GM12878 (cell line): ENCODE results near the gene MYO18B. TPM values are rescaled to one million over a fixed set of nuclear protein-coding genes. Genes with fewer than 3 reads are reported as not detected.

Source experiments
- ATAC-seq: fragments of 200-7000 bp; cut with Tn5 transposase; 3 replicates; pipeline ENCODE4 v1.9.1; 2020; ENCODE audit warnings: mild to moderate bottlenecking, moderate library complexity
- BruUV-seq: library from RNA; stranded (reverse); fragments of 400-500 nt; replicated peaks from 2 replicates; lab custom pipeline; 2021; lab: Mats Ljungman, UMichigan
- CTCF ChIA-PET: fragments of 300-600 bp; sonication (Branson Sonifier 250); formaldehyde crosslinking; extraction: SDS; loops from one replicate; lab custom pipeline; 2021; ENCODE audit warnings: inconsistent platforms; lab: Yijun Ruan, JAX
- POLR2A ChIA-PET: fragments of 350-600 bp; formaldehyde crosslinking; extraction: SDS; loops from one replicate; lab custom pipeline; 2021; ENCODE audit warnings: inconsistent platforms; lab: Charles Lee
- RAD21 ChIA-PET: fragments of 300-600 bp; sonication (Branson Sonifier 250); formaldehyde crosslinking; loops from one replicate; lab custom pipeline; 2023; ENCODE audit warnings: antibody characterized with exemption; ENCODE audit not compliant: unreplicated experiment; lab: Charles Lee
- SMC1A ChIA-PET: fragments of 300-600 bp; sonication (Branson Sonifier 250); formaldehyde crosslinking; loops from one replicate; lab custom pipeline; 2023; ENCODE audit not compliant: unreplicated experiment, uncharacterized antibody; lab: Charles Lee
- DNase-seq: peaks from one replicate; pipeline ENCODE4 v3.0.0-alpha.2; 2011; ENCODE audit warnings: low read depth, low spot score
- FAIRE-seq: peaks from 3 replicates; lab custom pipeline; 2011; peaks lifted over from hg19 to GRCh38; lab: Jason Lieb, UNC
- H2AFZ ChIP-seq: 2 replicates; pipeline ENCODE4 v1.6.0; 2011; ENCODE audit warnings: low read depth, low read length, control low read depth; ENCODE audit not compliant: control insufficient read depth
- H3K27ac ChIP-seq: 2 replicates; pipeline ENCODE4 v1.5.1; 2011; ENCODE audit warnings: control low read depth; ENCODE audit not compliant: control insufficient read depth, insufficient read depth
- H3K27me3 ChIP-seq, 2 experiments: replicated peaks in 1 of 2; 2 replicates each; pipeline versions ENCODE4 v1.6.0 to v1.6.1; 2011; ENCODE audit warnings: low read length in 1 of 2; ENCODE audit not compliant: control insufficient read depth in 2 of 2, insufficient read depth in 2 of 2
- H3K36me3 ChIP-seq, 2 experiments: 2 replicates each; pipeline ENCODE4 v1.5.1; 2011; ENCODE audit warnings: low read length in 1 of 2; ENCODE audit not compliant: control insufficient read depth in 2 of 2, insufficient read depth in 2 of 2
- H3K4me1 ChIP-seq: 2 replicates; pipeline ENCODE4 v1.6.1; 2011; ENCODE audit warnings: mild to moderate bottlenecking, low read length, moderate library complexity, mixed read lengths; ENCODE audit not compliant: control insufficient read depth, insufficient read depth
- H3K4me2 ChIP-seq: 2 replicates; pipeline ENCODE4 v1.6.0; 2011; ENCODE audit warnings: control low read depth; ENCODE audit not compliant: control insufficient read depth, insufficient read depth
- H3K4me3 ChIP-seq: fragments of 200-600 bp; sonication (generic); 2 replicates; pipeline ENCODE4 v1.5.1; 2016
- H3K79me2 ChIP-seq: 2 replicates; pipeline ENCODE4 v1.6.0; 2011; ENCODE audit warnings: low read length; ENCODE audit not compliant: control insufficient read depth, insufficient read depth
- H3K9ac ChIP-seq: 2 replicates; pipeline ENCODE4 v1.8.0; 2011; ENCODE audit warnings: low read length, control low read depth, mixed read lengths; ENCODE audit not compliant: control insufficient read depth, insufficient read depth
- H3K9me3 ChIP-seq: replicated peaks from 3 replicates; pipeline ENCODE4 v1.5.1; 2011; ENCODE audit warnings: mild to moderate bottlenecking, low read length; ENCODE audit not compliant: control insufficient read depth, insufficient read depth
- H4K20me1 ChIP-seq: 2 replicates; pipeline ENCODE4 v1.6.0; 2011; ENCODE audit not compliant: control insufficient read depth, insufficient read depth
- BACH1 ChIP-seq: fragments of 450-650 bp; IDR thresholded peaks from 2 replicates; pipeline ENCODE4 v1.6.1; 2017; ENCODE audit warnings: mild to moderate bottlenecking, borderline replicate concordance
- CBX3 ChIP-seq: fragments of 200-600 bp; sonication (generic); IDR thresholded peaks from 2 replicates; pipeline ENCODE4 v1.6.1; 2016; ENCODE audit warnings: low read depth, borderline replicate concordance
- EP300 ChIP-seq, 2 experiments: fragments of 150-350 bp in 1 of 2; IDR thresholded peaks; 2 replicates each; pipeline ENCODE4 v1.6.1; 2011 to 2012; ENCODE audit warnings: low read depth in 2 of 2, low read length in 2 of 2, borderline replicate concordance in 1 of 2, improper control_type of control experiment in 1 of 2, inconsistent platforms in 1 of 2; ENCODE audit not compliant: control insufficient read depth in 1 of 2
- IKZF1 ChIP-seq: fragments of 450-650 bp; conservative IDR thresholded peaks from 2 replicates; pipeline ENCODE4 v1.6.1; 2017; ENCODE audit warnings: antibody characterized with exemption, mild to moderate bottlenecking
- IRF4 ChIP-seq: IDR thresholded peaks from 2 replicates; pipeline ENCODE4 v1.6.1; 2011; ENCODE audit warnings: low read depth, low read length
- KDM1A ChIP-seq: fragments of 200-600 bp; sonication (generic); IDR thresholded peaks from 2 replicates; pipeline ENCODE4 v1.6.1; 2016; ENCODE audit warnings: borderline replicate concordance
- NFYB ChIP-seq: IDR thresholded peaks from 2 replicates; pipeline ENCODE4 v1.6.1; 2011; ENCODE audit warnings: low read depth, mild to moderate bottlenecking, low read length, improper control_type of control experiment, moderate library complexity; ENCODE audit not compliant: insufficient read depth
- RBBP5 ChIP-seq: fragments of 200-600 bp; sonication (generic); conservative IDR thresholded peaks from 2 replicates; pipeline ENCODE4 v1.6.1; 2016
- RELA ChIP-seq: fragments of 450-650 bp; IDR thresholded peaks from 2 replicates; pipeline ENCODE4 v1.8.0; 2014; ENCODE audit warnings: borderline replicate concordance; ENCODE audit not compliant: partially characterized antibody
- SIN3A ChIP-seq: IDR thresholded peaks from 2 replicates; pipeline ENCODE4 v1.6.1; 2012; ENCODE audit warnings: low read depth, low read length, improper control_type of control experiment
- SIX5 ChIP-seq: IDR thresholded peaks from 2 replicates; pipeline ENCODE4 v1.6.1; 2011; ENCODE audit warnings: mild to moderate bottlenecking, low read depth, low read length, moderate library complexity; ENCODE audit not compliant: severe bottlenecking
- SP1 ChIP-seq: IDR thresholded peaks from one replicate; pipeline ENCODE4 v1.6.1; 2011; ENCODE audit warnings: low read depth, low read length
- SREBF1 ChIP-seq: IDR thresholded peaks from 2 replicates; pipeline ENCODE4 v1.6.1; 2012; ENCODE audit warnings: mild to moderate bottlenecking, low read length
- ZBED1 ChIP-seq: IDR thresholded peaks from 2 replicates; pipeline ENCODE4 v1.6.1; 2016; ENCODE audit warnings: borderline replicate concordance
- WGBS: methylation state at CpG from one replicate; pipeline ENCODE4 v1.1.6; 2016; ENCODE audit warnings: low lambda C conversion rate; ENCODE audit not compliant: insufficient replicate concordance, insufficient coverage; ENCODE audit errors: missing lambda C conversion rate; 5-methylcytosine and 5-hydroxymethylcytosine counted together
- in situ Hi-C: fragments of 300-500 bp; cut with MboI; formaldehyde crosslinking; loops from 9 replicates; pipeline ENCODE4 v1.14.3; 2018; ENCODE audit warnings: mixed read lengths
- intact Hi-C: fragments of 100-400 bp; cut with micrococcal nuclease; formaldehyde crosslinking; loops from one replicate; pipeline ENCODE4 v1.14.2; 2022; ENCODE audit not compliant: unreplicated experiment
- polyA plus RNA-seq, 11 experiments: library from polyadenylated mRNA; depleted of rRNA in 4 of 11; unstranded in 6 of 11; stranded (reverse) in 5 of 11; fragments of >200 nt; fragmentation: Nextera tagmentation in 4 of 11; fragmentation: Illumina TruSeq in 1 of 11; extraction: Ambion mirVana in 4 of 11; extraction: Trizol in 1 of 11; gene quantifications; 1 replicate in 1 of 11; 2 replicates in 10 of 11; pipeline versions ENCODE4 v1.2.1 to v1.2.3, GENCODE V29; 2011 to 2016; ENCODE audit warnings: inconsistent platforms in 2 of 11, missing spikeins in 2 of 11, low read depth in 1 of 11
- total RNA-seq, 4 experiments: library from RNA; depleted of rRNA in 3 of 4; stranded (reverse); fragments of >200 nt in 3 of 4; fragmentation: Illumina TruSeq in 1 of 4; extraction: Trizol in 1 of 4; gene quantifications; 2 replicates each; pipeline versions ENCODE4 v1.2.1 to v1.2.3, GENCODE V29; 2013 to 2021
- TF ChIP-seq, protein P1 (sequence below): fragments of 450-650 bp; IDR thresholded peaks from 2 replicates; pipeline ENCODE4 v1.6.1; 2014; ENCODE audit warnings: mild to moderate bottlenecking
- TF ChIP-seq, protein P2 (sequence below): fragments of 450-650 bp; IDR thresholded peaks from 2 replicates; pipeline ENCODE4 v1.6.1; 2017; ENCODE audit warnings: low read depth, mild to moderate bottlenecking, moderate library complexity
- TF ChIP-seq, protein P3 (sequence below): IDR thresholded peaks from 2 replicates; pipeline ENCODE4 v1.6.1; 2012; ENCODE audit warnings: mild to moderate bottlenecking, low read depth, low read length

The MYO18B gene
- total and polyA plus RNA-seq, 10 of the 15 experiments (the other 5 are each of a cell fraction or from before 2014, with no cell fraction given): 0.05 to 2.1 (median 0.51) TPM; not detected in 1

DNA sequence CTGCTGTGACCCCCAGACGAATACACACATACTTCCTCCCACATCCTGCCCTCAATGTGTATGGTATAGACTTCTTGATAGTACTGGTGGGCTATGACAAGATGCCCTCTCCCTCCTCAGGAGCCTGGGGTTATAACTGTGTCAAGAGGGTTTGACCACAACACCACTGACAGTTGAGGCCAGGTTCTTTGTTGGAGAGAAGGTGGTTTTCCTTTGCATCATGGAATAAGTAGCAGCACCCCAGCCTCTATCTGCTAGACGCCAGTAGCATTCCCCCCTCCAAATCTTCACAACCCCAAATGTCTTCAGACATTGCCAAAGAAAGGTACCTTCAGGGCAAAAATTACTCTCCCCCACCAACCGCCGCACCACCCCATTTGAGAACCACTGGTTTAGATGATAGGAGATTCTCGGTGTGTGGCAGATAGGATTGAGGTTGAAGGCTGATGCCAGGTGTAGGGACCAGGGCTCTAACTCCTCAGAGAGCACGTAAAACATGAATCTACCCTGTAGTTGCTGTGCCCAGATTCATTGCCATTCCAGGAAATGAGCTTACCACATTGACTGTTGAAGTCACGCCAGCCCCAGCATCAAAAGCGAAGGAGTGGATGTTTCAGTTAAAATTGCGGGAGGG, 5.5 kb upstream of the MYO18B start:
- H3K9me3 ChIP-seq: no peaks in the 10 kb centered on the region
- ChIA-PET SMC1A (interaction anchor here (1.3 kb wide), 1 partner anchor 9 kb away, joined by 4 read pairs; no protein-coding TSS in a partner anchor), RAD21 (interaction anchor here (1.3 kb wide), 1 partner anchor 14 kb away, joined by 3 read pairs; no protein-coding TSS in a partner anchor), CTCF (no interaction called here), POLR2A (no interaction called here)
- no peak for TF ChIP-seq IRF4
- no peak for TF ChIP-seq ZBED1
- no peak for TF ChIP-seq BACH1
- no peak for TF ChIP-seq SIX5
- no peak for TF ChIP-seq SIN3A
- no peak for TF ChIP-seq RELA
- TF ChIP-seq, protein P1, sequence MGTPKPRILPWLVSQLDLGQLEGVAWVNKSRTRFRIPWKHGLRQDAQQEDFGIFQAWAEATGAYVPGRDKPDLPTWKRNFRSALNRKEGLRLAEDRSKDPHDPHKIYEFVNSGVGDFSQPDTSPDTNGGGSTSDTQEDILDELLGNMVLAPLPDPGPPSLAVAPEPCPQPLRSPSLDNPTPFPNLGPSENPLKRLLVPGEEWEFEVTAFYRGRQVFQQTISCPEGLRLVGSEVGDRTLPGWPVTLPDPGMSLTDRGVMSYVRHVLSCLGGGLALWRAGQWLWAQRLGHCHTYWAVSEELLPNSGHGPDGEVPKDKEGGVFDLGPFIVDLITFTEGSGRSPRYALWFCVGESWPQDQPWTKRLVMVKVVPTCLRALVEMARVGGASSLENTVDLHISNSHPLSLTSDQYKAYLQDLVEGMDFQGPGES: no peak
- TF ChIP-seq SP1: no peak
- TF ChIP-seq CBX3: no peak
- TF ChIP-seq KDM1A: no peak
- TF ChIP-seq, protein P2, sequence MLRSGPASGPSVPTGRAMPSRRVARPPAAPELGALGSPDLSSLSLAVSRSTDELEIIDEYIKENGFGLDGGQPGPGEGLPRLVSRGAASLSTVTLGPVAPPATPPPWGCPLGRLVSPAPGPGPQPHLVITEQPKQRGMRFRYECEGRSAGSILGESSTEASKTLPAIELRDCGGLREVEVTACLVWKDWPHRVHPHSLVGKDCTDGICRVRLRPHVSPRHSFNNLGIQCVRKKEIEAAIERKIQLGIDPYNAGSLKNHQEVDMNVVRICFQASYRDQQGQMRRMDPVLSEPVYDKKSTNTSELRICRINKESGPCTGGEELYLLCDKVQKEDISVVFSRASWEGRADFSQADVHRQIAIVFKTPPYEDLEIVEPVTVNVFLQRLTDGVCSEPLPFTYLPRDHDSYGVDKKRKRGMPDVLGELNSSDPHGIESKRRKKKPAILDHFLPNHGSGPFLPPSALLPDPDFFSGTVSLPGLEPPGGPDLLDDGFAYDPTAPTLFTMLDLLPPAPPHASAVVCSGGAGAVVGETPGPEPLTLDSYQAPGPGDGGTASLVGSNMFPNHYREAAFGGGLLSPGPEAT: no peak
- TF ChIP-seq EP300 (IDR thresholded peaks at IDR 0.05; ENCODE audit: borderline replicate concordance in 1 of 2, control insufficient read depth in 1 of 2, low read depth in 2 of 2, low read length in 2 of 2): no peak
- TF ChIP-seq, protein P3, sequence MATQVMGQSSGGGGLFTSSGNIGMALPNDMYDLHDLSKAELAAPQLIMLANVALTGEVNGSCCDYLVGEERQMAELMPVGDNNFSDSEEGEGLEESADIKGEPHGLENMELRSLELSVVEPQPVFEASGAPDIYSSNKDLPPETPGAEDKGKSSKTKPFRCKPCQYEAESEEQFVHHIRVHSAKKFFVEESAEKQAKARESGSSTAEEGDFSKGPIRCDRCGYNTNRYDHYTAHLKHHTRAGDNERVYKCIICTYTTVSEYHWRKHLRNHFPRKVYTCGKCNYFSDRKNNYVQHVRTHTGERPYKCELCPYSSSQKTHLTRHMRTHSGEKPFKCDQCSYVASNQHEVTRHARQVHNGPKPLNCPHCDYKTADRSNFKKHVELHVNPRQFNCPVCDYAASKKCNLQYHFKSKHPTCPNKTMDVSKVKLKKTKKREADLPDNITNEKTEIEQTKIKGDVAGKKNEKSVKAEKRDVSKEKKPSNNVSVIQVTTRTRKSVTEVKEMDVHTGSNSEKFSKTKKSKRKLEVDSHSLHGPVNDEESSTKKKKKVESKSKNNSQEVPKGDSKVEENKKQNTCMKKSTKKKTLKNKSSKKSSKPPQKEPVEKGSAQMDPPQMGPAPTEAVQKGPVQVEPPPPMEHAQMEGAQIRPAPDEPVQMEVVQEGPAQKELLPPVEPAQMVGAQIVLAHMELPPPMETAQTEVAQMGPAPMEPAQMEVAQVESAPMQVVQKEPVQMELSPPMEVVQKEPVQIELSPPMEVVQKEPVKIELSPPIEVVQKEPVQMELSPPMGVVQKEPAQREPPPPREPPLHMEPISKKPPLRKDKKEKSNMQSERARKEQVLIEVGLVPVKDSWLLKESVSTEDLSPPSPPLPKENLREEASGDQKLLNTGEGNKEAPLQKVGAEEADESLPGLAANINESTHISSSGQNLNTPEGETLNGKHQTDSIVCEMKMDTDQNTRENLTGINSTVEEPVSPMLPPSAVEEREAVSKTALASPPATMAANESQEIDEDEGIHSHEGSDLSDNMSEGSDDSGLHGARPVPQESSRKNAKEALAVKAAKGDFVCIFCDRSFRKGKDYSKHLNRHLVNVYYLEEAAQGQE: no peak
- TF ChIP-seq RBBP5: no peak
- no peak for TF ChIP-seq NFYB
- TF ChIP-seq SREBF1: no peak
- no peak for TF ChIP-seq IKZF1
- in situ Hi-C loops: no loop called here
- H3K79me2 ChIP-seq: no peaks in the 10 kb centered on the region
- no peaks in the 10 kb centered on the region for H4K20me1 ChIP-seq
- FAIRE-seq: no peak
- peak overlapping the region; percentile 56 for H2AFZ ChIP-seq
- H3K4me3 ChIP-seq: no peak overlapping the region
- intact Hi-C loops: no loop called here
- 36% methylated on average over 9 of the region's 9 CpGs for WGBS
- no peaks in the 10 kb centered on the region for H3K36me3 ChIP-seq
- peak overlapping the region; percentile 20; the same call in 1 of the 2 replicates for H3K4me2 ChIP-seq
- peak; percentile 27 for ATAC-seq
- no peaks in the 10 kb centered on the region for H3K4me1 ChIP-seq
- H3K27me3 ChIP-seq: no peaks in the 10 kb centered on the region
- no peak for DNase-seq
- no peak overlapping the region for H3K9ac ChIP-seq
- no TSS peak for BruUV-seq
- no peak overlapping the region for H3K27ac ChIP-seq
